ENCODE results near the gene EPHA7. TPM values are rescaled to one million over a fixed set of nuclear protein-coding genes. Genes with fewer than 3 reads are reported as not detected.

Gene EPHA7
- total RNA-seq, 1 donor from 2014 or later: 28.9 TPM

- Mint-ChIP-seq H3K4me3 (ENCODE audit: low read depth) (no peak overlapping the region), H3K27ac (no peak overlapping the region), H3K9me3 (ENCODE audit: low read depth) (no peaks in the 10 kb centered on the region), H3K27me3 (no peaks in the 10 kb centered on the region), H3K4me1 (ENCODE audit: low read depth) (no peaks in the 10 kb centered on the region), H3K36me3 (ENCODE audit: insufficient read depth) (no peaks in the 10 kb centered on the region)
- DNase-seq (ENCODE audit: low spot score, unreplicated experiment): no peak
- TF ChIP-seq CTCF (IDR thresholded peaks at IDR 0.05; ENCODE audit: unreplicated experiment): no peak
These were observed 170.7 kb downstream of the EPHA7 start for GRCh38 chr6:93248631-93249030.

GRCh38 chr6:93243231-93243778, 176.1 kb downstream of the EPHA7 start:
- Mint-ChIP-seq H3K4me1 (ENCODE audit: low read depth) (no peaks in the 10 kb centered on the region), H3K4me3 (ENCODE audit: low read depth) (no peak overlapping the region), H3K36me3 (ENCODE audit: insufficient read depth) (no peaks in the 10 kb centered on the region), H3K27me3 (no peaks in the 10 kb centered on the region), H3K9me3 (ENCODE audit: low read depth) (no peaks in the 10 kb centered on the region), H3K27ac (no peak overlapping the region)
- no peak for TF ChIP-seq CTCF (IDR thresholded peaks at IDR 0.05; ENCODE audit: unreplicated experiment)
- no peak for DNase-seq (ENCODE audit: low spot score, unreplicated experiment)

- Mint-ChIP-seq H3K4me3 (ENCODE audit: low read depth) (no peak overlapping the region), H3K36me3 (ENCODE audit: insufficient read depth) (no peaks in the 10 kb centered on the region), H3K4me1 (ENCODE audit: low read depth) (no peaks in the 10 kb centered on the region)
These were observed 177.3 kb downstream of the EPHA7 start for GRCh38 chr6:93242049-93242448.

GRCh38 chr6:93238632-93239031, 180.7 kb downstream of the EPHA7 start:
- no peak for DNase-seq (ENCODE audit: low spot score, unreplicated experiment)
- no peak for TF ChIP-seq CTCF (IDR thresholded peaks at IDR 0.05; ENCODE audit: unreplicated experiment)
- Mint-ChIP-seq H3K27ac (no peak overlapping the region), H3K36me3 (ENCODE audit: insufficient read depth) (no peaks in the 10 kb centered on the region), H3K9me3 (ENCODE audit: low read depth) (no peaks in the 10 kb centered on the region), H3K27me3 (peaks cover 5% of the 10 kb centered on the region), H3K4me3 (ENCODE audit: low read depth) (no peak overlapping the region), H3K4me1 (ENCODE audit: low read depth) (no peaks in the 10 kb centered on the region)

More at GRCh38 chr6:93242049-93242448, 177.3 kb downstream of the EPHA7 start:
- Mint-ChIP-seq H3K27ac (no peak overlapping the region), H3K27me3 (no peaks in the 10 kb centered on the region), H3K9me3 (ENCODE audit: low read depth) (no peaks in the 10 kb centered on the region)
- DNase-seq (ENCODE audit: low spot score, unreplicated experiment): no peak
- no peak for TF ChIP-seq CTCF (IDR thresholded peaks at IDR 0.05; ENCODE audit: unreplicated experiment)

GRCh38 chr6:93235775-93236174, 183.6 kb downstream of the EPHA7 start:
- no peak overlapping the region for H3K27ac Mint-ChIP-seq
- DNase-seq (ENCODE audit: low spot score, unreplicated experiment): no peak
- peaks cover 5% of the 10 kb centered on the region for H3K27me3 Mint-ChIP-seq
- TF ChIP-seq CTCF (IDR thresholded peaks at IDR 0.05; ENCODE audit: unreplicated experiment): no peak
- no peaks in the 10 kb centered on the region for H3K9me3 Mint-ChIP-seq (ENCODE audit: low read depth)
- no peak overlapping the region for H3K4me3 Mint-ChIP-seq (ENCODE audit: low read depth)
- no peaks in the 10 kb centered on the region for H3K36me3 Mint-ChIP-seq (ENCODE audit: insufficient read depth)
- H3K4me1 Mint-ChIP-seq (ENCODE audit: low read depth): no peaks in the 10 kb centered on the region
